IMR-90 (cell line): ENCODE results near the gene ADAMTS17. TPM values are rescaled to one million over a fixed set of nuclear protein-coding genes. Genes with fewer than 3 reads are reported as not detected.

ENCODE experiments used
- ATAC-seq: fragments of 200-7000 bp; cut with Tn5 transposase; 2 replicates; pipeline ENCODE4 v1.9.1; 2020; ENCODE audit warnings: low read depth, mild to moderate bottlenecking, moderate library complexity
- BruUV-seq: library from RNA; stranded (reverse); fragments of 400-500 nt; replicated peaks from 2 replicates; lab custom pipeline; 2021; lab: Mats Ljungman, UMichigan
- CTCF ChIA-PET: fragments of 300-600 bp; formaldehyde crosslinking; extraction: SDS; loops from one replicate; lab custom pipeline; 2021; ENCODE audit warnings: antibody characterized with exemption; lab: Yijun Ruan, JAX
- POLR2A ChIA-PET: fragments of 300-600 bp; sonication (Branson Sonifier 250); formaldehyde crosslinking; loops from one replicate; lab custom pipeline; 2022; ENCODE audit warnings: antibody characterized with exemption; ENCODE audit not compliant: unreplicated experiment; lab: Charles Lee
- DNase-seq: peaks from one replicate; pipeline ENCODE4 v3.0.0; 2013
- H2AFZ ChIP-seq: replicated peaks from 2 replicates; pipeline ENCODE3; 2013; ENCODE audit warnings: low read length, mild to moderate bottlenecking; ENCODE audit not compliant: poor library complexity
- H2AK5ac ChIP-seq: 2 replicates; pipeline ENCODE4 v1.6.1; 2013; ENCODE audit warnings: low read depth, low read length, inconsistent platforms
- H2AK9ac ChIP-seq: replicated peaks from 2 replicates; pipeline ENCODE3; 2013; ENCODE audit warnings: mild to moderate bottlenecking, low read depth, low read length, moderate library complexity; ENCODE audit not compliant: poor library complexity
- H2BK120ac ChIP-seq: 2 replicates; pipeline ENCODE4 v1.6.1; 2013; ENCODE audit warnings: low read depth, low read length, inconsistent platforms
- H2BK15ac ChIP-seq: 3 replicates; pipeline ENCODE4 v1.6.1; 2013; ENCODE audit warnings: low read depth, low read length, inconsistent platforms
- H2BK20ac ChIP-seq: 2 replicates; pipeline ENCODE4 v1.6.1; 2013; ENCODE audit warnings: low read depth, mild to moderate bottlenecking, inconsistent platforms, low read length, moderate library complexity
- H2BK5ac ChIP-seq: 2 replicates; pipeline ENCODE4 v1.6.1; 2013; ENCODE audit warnings: mild to moderate bottlenecking, low read depth, low read length, inconsistent platforms; ENCODE audit not compliant: poor library complexity, severe bottlenecking
- H3K14ac ChIP-seq: replicated peaks from 2 replicates; pipeline ENCODE4 v1.6.1; 2013; ENCODE audit warnings: low read depth, low read length, inconsistent platforms
- H3K18ac ChIP-seq: 2 replicates; pipeline ENCODE4 v1.6.1; 2013; ENCODE audit warnings: low read depth, low read length, control low read depth
- H3K23ac ChIP-seq: 2 replicates; pipeline ENCODE4 v1.6.1; 2013; ENCODE audit warnings: low read depth, low read length, inconsistent platforms
- H3K27ac ChIP-seq: 2 replicates; pipeline ENCODE4 v1.5.1; 2013; ENCODE audit warnings: mild to moderate bottlenecking, control low read depth, low read length; ENCODE audit not compliant: insufficient read depth
- H3K27me3 ChIP-seq: 2 replicates; pipeline ENCODE4 v1.6.1; 2013; ENCODE audit warnings: low read length; ENCODE audit not compliant: control insufficient read depth, insufficient read depth
- H3K36me3 ChIP-seq: 2 replicates; pipeline ENCODE4 v1.6.1; 2013; ENCODE audit warnings: low read length, mixed read lengths; ENCODE audit not compliant: control insufficient read depth, insufficient read depth
- H3K4ac ChIP-seq: 2 replicates; pipeline ENCODE4 v1.6.1; 2013; ENCODE audit warnings: low read depth, low read length, inconsistent platforms
- H3K4me1 ChIP-seq: 2 replicates; pipeline ENCODE4 v1.6.1; 2013; ENCODE audit warnings: low read length, mixed read lengths; ENCODE audit not compliant: control insufficient read depth, insufficient read depth
- H3K4me2 ChIP-seq: 2 replicates; pipeline ENCODE4 v1.6.1; 2013; ENCODE audit warnings: low read depth, mild to moderate bottlenecking, control low read depth, low read length, moderate library complexity
- H3K4me3 ChIP-seq: 2 replicates; pipeline ENCODE4 v1.5.1; 2013; ENCODE audit warnings: low read depth, mild to moderate bottlenecking, control low read depth, low read length, moderate library complexity; ENCODE audit not compliant: insufficient read depth
- H3K56ac ChIP-seq: 2 replicates; pipeline ENCODE4 v1.6.1; 2013; ENCODE audit warnings: low read length, inconsistent platforms; ENCODE audit not compliant: insufficient read depth; ENCODE audit errors: extremely low read depth
- H3K79me1 ChIP-seq, 2 experiments: 2 replicates each; pipeline ENCODE4 v1.6.1; 2013; ENCODE audit warnings: low read length in 2 of 2, inconsistent platforms in 1 of 2, low read depth in 1 of 2
- H3K9ac ChIP-seq: 2 replicates; pipeline ENCODE4 v1.6.1; 2013; ENCODE audit warnings: low read depth, low read length, control low read depth
- H3K9me1 ChIP-seq: 2 replicates; pipeline ENCODE4 v1.6.1; 2013; ENCODE audit warnings: low read length, inconsistent platforms; ENCODE audit not compliant: insufficient read depth
- H3K9me3 ChIP-seq: 2 replicates; pipeline ENCODE4 v1.6.1; 2013; ENCODE audit warnings: low read length; ENCODE audit not compliant: control insufficient read depth, insufficient read depth
- H4K20me1 ChIP-seq: 2 replicates; pipeline ENCODE4 v1.6.1; 2013; ENCODE audit warnings: low read length, inconsistent platforms; ENCODE audit not compliant: insufficient read depth
- H4K5ac ChIP-seq: 2 replicates; pipeline ENCODE4 v1.6.1; 2013; ENCODE audit warnings: mild to moderate bottlenecking, low read depth, low read length, control low read depth
- H4K8ac ChIP-seq, 2 experiments: 2 replicates each; pipeline ENCODE4 v1.6.1; 2013; ENCODE audit warnings: low read depth in 2 of 2, low read length in 2 of 2, control low read depth in 1 of 2, inconsistent platforms in 1 of 2
- H4K91ac ChIP-seq: 2 replicates; pipeline ENCODE4 v1.6.1; 2013; ENCODE audit warnings: low read depth, low read length, inconsistent platforms; ENCODE audit not compliant: insufficient read depth
- CEBPB ChIP-seq: IDR thresholded peaks from 2 replicates; pipeline ENCODE4 v1.6.1; 2012; ENCODE audit warnings: low read depth, low read length, improper control_type of control experiment
- ELK1 ChIP-seq: fragments of 150-350 bp; IDR thresholded peaks from 2 replicates; pipeline ENCODE4 v1.6.1; 2016; ENCODE audit warnings: low read depth, mild to moderate bottlenecking, low read length, moderate library complexity, borderline replicate concordance
- WGBS, 2 experiments: methylation state at CpG; one replicate each; pipeline versions ENCODE4 v1.1.5 to v1.1.7; 2013; ENCODE audit warnings: missing lambda C conversion rate in 2 of 2; ENCODE audit not compliant: insufficient read length in 1 of 2; ENCODE audit errors: extremely low coverage in 2 of 2; 5-methylcytosine and 5-hydroxymethylcytosine counted together
- dilution Hi-C: fragments of 300-500 bp; cut with HindIII; formaldehyde crosslinking; loops from one replicate; pipeline ENCODE4 v1.14.3; 2018; ENCODE audit warnings: low sequenced_read_pairs; ENCODE audit not compliant: unreplicated experiment
- in situ Hi-C: fragments of 300-500 bp; cut with MboI; formaldehyde crosslinking; loops from 3 replicates; pipeline ENCODE4 v1.14.3; 2019; ENCODE audit warnings: low sequenced_read_pairs, inconsistent platforms, mixed read lengths
- intact Hi-C: fragments of 100-400 bp; cut with micrococcal nuclease; formaldehyde crosslinking; loops from 2 replicates; pipeline ENCODE4 v1.10.0; 2022
- polyA plus RNA-seq, 3 experiments: library from polyadenylated mRNA; depleted of rRNA; stranded (reverse); fragments of >200 nt; gene quantifications; 2 replicates each; pipeline ENCODE4 v1.2.3, GENCODE V29; 2012; ENCODE audit warnings: low replicate concordance in 1 of 3
- total RNA-seq: library from RNA; depleted of rRNA; stranded (reverse); fragments of >200 nt; gene quantifications from 2 replicates; pipeline ENCODE4 v1.2.3, GENCODE V29; 2012

ADAMTS17 gene
- total and polyA plus RNA-seq, 2 of the 4 experiments (the other 2 are of a cell fraction): 0.03 TPM; not detected in 1

- Histone ChIP-seq H2BK20ac (no peak overlapping the region), H3K23ac (no peak overlapping the region), H3K18ac (no peak overlapping the region), H3K36me3 (no peaks in the 10 kb centered on the region), H3K4me2 (no peak overlapping the region), H4K91ac (no peak overlapping the region), H2BK5ac (no peak overlapping the region), H4K20me1 (no peaks in the 10 kb centered on the region), H3K4ac (no peak overlapping the region), H2AK9ac (no peak overlapping the region), H3K14ac (no peak overlapping the region), H3K4me1 (no peaks in the 10 kb centered on the region), H2BK120ac (no peak overlapping the region), H4K8ac (no peak overlapping the region), H3K9me1 (no peaks in the 10 kb centered on the region), H2BK15ac (no peak overlapping the region), H3K56ac (no peak overlapping the region), H3K27ac (no peak overlapping the region), H3K9ac (no peak overlapping the region), H3K79me1 (no peaks in the 10 kb centered on the region), H2AFZ (no peak overlapping the region), H3K9me3 (peaks cover 40% of the 10 kb centered on the region), H2AK5ac (no peak overlapping the region), H4K5ac (no peak overlapping the region), H3K27me3 (no peaks in the 10 kb centered on the region), H3K4me3 (no peak overlapping the region)
- TF ChIP-seq ELK1 (no peak), CEBPB (no peak)
- no TSS peak for BruUV-seq
- ChIA-PET POLR2A (no interaction called here), CTCF (no interaction called here)
- intact Hi-C loops: no loop called here
- in situ Hi-C loops: no loop called here
- 22% methylated on average over 1 of the region's 5 CpGs; no CpG with 5 or more reads in 1 of the 2 experiments for WGBS, 2 experiments
- ATAC-seq: no peak
- dilution Hi-C loops: no loop called here
- no peak for DNase-seq
Measured at GRCh38 chr15:100263031-100263430, 78.7 kb downstream of the ADAMTS17 start.
